Measurements from ENCODE around the gene GAPDH.
A peak's percentile ranks its signal among the peaks of the same experiment; 100 is the strongest.

Gene GAPDH

GRCh38 chr12:6537580-6538419 is 3.5 kb downstream of the GAPDH start:
- TF ChIP-seq RAD21 (IDR thresholded peaks at IDR 0.05; ENCODE audit: low read depth) (peak; percentile 54; the same call in 1 of the 2 replicates), TAF1 (IDR thresholded peaks at IDR 0.05; ENCODE audit: low read depth) (peak; percentile 15; the same call in 1 of the 2 replicates), TEAD4 (IDR thresholded peaks at IDR 0.05) (peak; percentile 28; the same call in 1 of the 2 replicates)

- TF ChIP-seq RAD21 (IDR thresholded peaks at IDR 0.05; ENCODE audit: low read depth) = no peak
- TF ChIP-seq CREB1 (IDR thresholded peaks at IDR 0.05; ENCODE audit: low read depth) = no peak
- TF ChIP-seq YY1 (IDR thresholded peaks at IDR 0.05; ENCODE audit: low read depth) = no peak
- TF ChIP-seq TAF1 (IDR thresholded peaks at IDR 0.05; ENCODE audit: low read depth) = no peak
- TF ChIP-seq TCF12 (IDR thresholded peaks at IDR 0.05; ENCODE audit: low read depth) = no peak
- no peak for TF ChIP-seq CEBPB (IDR thresholded peaks at IDR 0.05)
- no peak for TF ChIP-seq ZBTB7A (IDR thresholded peaks at IDR 0.05; ENCODE audit: low read depth)
- no peak for TF ChIP-seq NFIC (IDR thresholded peaks at IDR 0.05)
- TF ChIP-seq, protein P1, sequence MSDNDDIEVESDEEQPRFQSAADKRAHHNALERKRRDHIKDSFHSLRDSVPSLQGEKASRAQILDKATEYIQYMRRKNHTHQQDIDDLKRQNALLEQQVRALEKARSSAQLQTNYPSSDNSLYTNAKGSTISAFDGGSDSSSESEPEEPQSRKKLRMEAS (IDR thresholded peaks at IDR 0.05) = no peak
- TF ChIP-seq TEAD4 (IDR thresholded peaks at IDR 0.05) = no peak; the same call in 1 of the 2 replicates
- TF ChIP-seq EP300 (IDR thresholded peaks at IDR 0.05; ENCODE audit: borderline replicate concordance) = no peak; the same call in 1 of the 2 replicates
- TF ChIP-seq FOXM1 (IDR thresholded peaks at IDR 0.05; ENCODE audit: borderline replicate concordance, low read depth) = no peak
- no peak for TF ChIP-seq EGR1 (IDR thresholded peaks at IDR 0.05)
- no peak for TF ChIP-seq REST (IDR thresholded peaks at IDR 0.05; ENCODE audit: low read depth)
- TF ChIP-seq, protein P2, sequence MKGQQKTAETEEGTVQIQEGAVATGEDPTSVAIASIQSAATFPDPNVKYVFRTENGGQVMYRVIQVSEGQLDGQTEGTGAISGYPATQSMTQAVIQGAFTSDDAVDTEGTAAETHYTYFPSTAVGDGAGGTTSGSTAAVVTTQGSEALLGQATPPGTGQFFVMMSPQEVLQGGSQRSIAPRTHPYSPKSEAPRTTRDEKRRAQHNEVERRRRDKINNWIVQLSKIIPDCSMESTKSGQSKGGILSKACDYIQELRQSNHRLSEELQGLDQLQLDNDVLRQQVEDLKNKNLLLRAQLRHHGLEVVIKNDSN (IDR thresholded peaks at IDR 0.05) = no peak
Observed at GRCh38 chr12:6538420-6539313, 4.3 kb downstream of the GAPDH start.

- no peak for TF ChIP-seq EGR1 (IDR thresholded peaks at IDR 0.05)
Observed at GRCh38 chr12:6539314-6539682, 5.0 kb downstream of the GAPDH start.

- TF ChIP-seq, protein P2 (IDR thresholded peaks at IDR 0.05) = peak; percentile 12; the same call in 1 of the 2 replicates
- TF ChIP-seq FOXM1 (IDR thresholded peaks at IDR 0.05; ENCODE audit: borderline replicate concordance, low read depth) = no peak
- TF ChIP-seq RAD21 (IDR thresholded peaks at IDR 0.05; ENCODE audit: low read depth) = no peak
- no peak for TF ChIP-seq ZBTB7A (IDR thresholded peaks at IDR 0.05; ENCODE audit: low read depth)
- TF ChIP-seq YY1 (IDR thresholded peaks at IDR 0.05; ENCODE audit: low read depth) = 0 out of 2 replicates have a peak, but pooled peaks have one; percentile 49
- TF ChIP-seq EP300 (IDR thresholded peaks at IDR 0.05; ENCODE audit: borderline replicate concordance) = peak; percentile 38; the same call in 1 of the 2 replicates
- TF ChIP-seq TCF12 (IDR thresholded peaks at IDR 0.05; ENCODE audit: low read depth) = peak; percentile 54; the same call in 1 of the 2 replicates
- TF ChIP-seq CEBPB (IDR thresholded peaks at IDR 0.05) = no peak
- no peak; the same call in 1 of the 2 replicates for TF ChIP-seq TAF1 (IDR thresholded peaks at IDR 0.05; ENCODE audit: low read depth)
- 0 out of 2 replicates have a peak, but pooled peaks have one; percentile 20 for TF ChIP-seq REST (IDR thresholded peaks at IDR 0.05; ENCODE audit: low read depth)
- peak; percentile 46 for TF ChIP-seq TEAD4 (IDR thresholded peaks at IDR 0.05)
- TF ChIP-seq, protein P1 (IDR thresholded peaks at IDR 0.05) = peak; percentile 84
- no peak for TF ChIP-seq EGR1 (IDR thresholded peaks at IDR 0.05)
- no peak for TF ChIP-seq CREB1 (IDR thresholded peaks at IDR 0.05; ENCODE audit: low read depth)
- TF ChIP-seq NFIC (IDR thresholded peaks at IDR 0.05) = peak; percentile 26; the same call in 1 of the 2 replicates
Observed at GRCh38 chr12:6539707-6540134, 5.4 kb downstream of the GAPDH start.
